Stimulated activated CD4-positive, alpha-beta T cell treated with anti-CD3 and anti-CD28 coated beads, Interleukin-15, amount 100 ng/mL, for 24 hours (primary cell): ENCODE data around the gene ST7.

Source experiments
- DNase-seq: peaks from one replicate; pipeline ENCODE4 v3.0.0-alpha.2; 2020

The ST7 gene

DNA sequence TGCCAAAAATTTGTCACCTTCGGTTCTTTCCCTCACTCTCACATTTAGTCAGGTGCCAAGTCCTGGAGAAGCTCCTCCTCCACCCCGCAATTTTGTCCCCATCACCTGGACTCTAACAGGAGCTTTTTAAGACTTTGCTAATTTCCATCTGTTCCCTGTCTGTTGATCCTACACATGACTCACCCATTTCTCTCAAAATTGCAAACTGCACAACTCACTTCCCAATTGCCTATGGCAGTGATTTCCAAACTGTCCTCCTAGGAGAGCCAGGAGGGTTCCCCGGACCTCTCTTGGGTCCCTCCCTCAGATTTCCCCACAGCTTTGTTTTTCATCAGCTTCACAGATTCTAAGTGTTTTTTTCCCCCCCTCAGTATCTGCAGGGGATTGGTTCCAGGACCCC is 249.2 kb downstream of the ST7 start:
- DNase-seq: no peak

DNA sequence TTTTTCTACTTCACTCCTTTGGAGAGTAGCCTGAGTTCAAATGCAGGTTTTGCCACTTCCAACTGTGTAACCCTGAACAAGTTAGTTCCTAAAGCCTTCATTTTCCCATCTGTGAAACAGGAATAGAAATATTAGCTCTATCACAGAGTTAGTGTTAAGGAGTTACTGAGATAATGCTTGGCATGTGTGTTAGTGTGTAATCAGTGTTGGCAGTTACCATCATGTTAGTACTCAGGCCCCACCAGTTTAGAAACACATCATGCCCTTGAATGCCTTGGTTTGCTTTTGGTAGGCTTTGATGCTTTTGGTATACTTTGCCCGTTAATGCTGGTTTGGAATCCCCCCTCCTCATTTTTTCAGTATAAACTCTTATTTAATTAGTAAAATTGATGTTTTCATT is 249.9 kb downstream of the ST7 start:
- no peak for DNase-seq

DNA sequence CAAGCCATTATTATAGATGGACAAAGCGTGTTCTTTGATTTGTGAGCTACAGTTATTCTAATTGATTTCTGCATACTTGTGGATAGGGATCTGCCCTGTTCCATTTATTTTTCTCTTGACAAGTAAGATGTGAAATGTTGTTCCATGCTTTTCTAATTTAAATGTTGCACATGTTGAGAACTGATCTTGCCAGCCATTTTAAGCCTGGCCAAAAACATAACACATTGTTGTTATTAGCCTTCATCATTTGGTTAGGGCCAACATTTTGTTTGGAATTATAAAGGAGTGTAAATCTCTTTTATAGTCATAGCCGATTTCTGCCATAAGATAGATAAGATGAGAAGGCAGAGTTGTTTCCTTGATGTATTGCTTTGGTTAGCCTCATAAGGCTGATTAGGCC is 252.6 kb downstream of the ST7 start:
- no peak for DNase-seq

- no peak for DNase-seq
Observed at GRCh38 chr7:117208257-117208656, 255.0 kb downstream of the ST7 start.

DNA sequence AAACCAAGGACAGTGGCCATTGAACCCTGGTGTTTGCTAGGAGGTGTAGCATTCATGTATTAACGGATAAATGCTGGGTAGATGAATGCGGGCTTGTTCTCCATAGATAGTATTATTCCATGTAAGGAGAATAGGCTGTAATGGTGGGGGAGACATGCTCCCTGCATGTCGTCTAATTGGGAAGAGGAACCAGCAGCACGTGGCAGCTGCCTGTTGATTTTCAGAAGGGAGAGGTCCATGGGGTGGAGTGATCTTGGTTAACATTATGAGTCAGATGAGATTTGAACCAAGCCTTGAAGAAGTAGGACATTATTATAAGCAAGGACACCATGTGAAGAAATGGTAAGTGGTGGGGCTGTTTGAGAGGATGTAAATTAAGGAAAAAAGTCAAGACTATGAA is 257.1 kb downstream of the ST7 start:
- no peak for DNase-seq

- no peak for DNase-seq
Observed at GRCh38 chr7:117210908-117211307, 257.6 kb downstream of the ST7 start.

DNA sequence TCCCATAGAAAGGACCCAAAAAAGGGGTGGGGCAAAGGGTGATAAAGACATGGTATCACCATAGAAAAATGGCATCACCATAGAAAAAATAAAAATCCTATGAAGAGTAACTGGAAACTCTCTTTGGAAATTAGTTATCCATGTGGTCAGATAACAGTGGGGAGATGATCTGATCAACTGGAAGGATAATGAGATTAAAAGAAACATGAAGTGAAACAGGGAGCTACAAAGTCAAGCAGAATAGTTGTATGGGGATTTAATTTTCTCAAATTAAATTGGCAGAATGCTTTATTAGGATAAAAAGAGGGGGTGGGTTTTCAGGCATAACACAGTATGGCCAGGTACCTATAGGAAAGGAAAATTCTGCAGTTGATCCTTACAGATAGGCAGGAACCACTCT is 258.3 kb downstream of the ST7 start:
- no peak for DNase-seq

GRCh38 chr7:117212969-117213877 is 259.9 kb downstream of the ST7 start:
- DNase-seq: peak; percentile 60

- no peak for DNase-seq
Observed at GRCh38 chr7:117216010-117216409, 262.7 kb downstream of the ST7 start.

GRCh38 chr7:117216436-117217069 is 263.3 kb downstream of the ST7 start:
- DNase-seq: no peak

GRCh38 chr7:117217106-117218035 is 264.1 kb downstream of the ST7 start:
- no peak for DNase-seq

DNA sequence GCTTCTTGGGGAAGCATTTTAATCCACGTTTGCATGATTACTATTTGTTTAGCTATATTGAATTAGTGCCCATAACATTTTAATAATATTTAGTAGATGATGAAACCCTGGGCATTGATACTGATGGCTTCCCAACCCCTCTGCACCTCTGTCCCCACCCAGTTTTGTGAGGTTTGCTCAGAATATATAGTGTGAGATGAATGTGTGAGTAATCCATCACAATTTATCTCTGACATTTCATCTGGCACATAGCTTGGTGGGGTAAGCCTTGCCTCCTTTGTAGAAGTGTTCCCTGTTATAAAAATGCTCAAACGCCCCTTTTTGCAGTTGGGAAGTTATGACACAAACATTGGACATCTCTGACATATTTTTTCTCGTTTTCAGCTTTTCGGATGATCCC is 265.4 kb downstream of the ST7 start:
- no peak for DNase-seq

GRCh38 chr7:117219485-117219884 is 266.2 kb downstream of the ST7 start:
- no peak for DNase-seq

GRCh38 chr7:117220836-117221235 is 267.5 kb downstream of the ST7 start:
- no peak for DNase-seq

- no peak for DNase-seq
Observed at GRCh38 chr7:117225536-117225935, 272.2 kb downstream of the ST7 start.

GRCh38 chr7:117227091-117227490 is 273.8 kb downstream of the ST7 start:
- DNase-seq: no peak

- DNase-seq: no peak
Observed at GRCh38 chr7:117229350-117229749, 276.0 kb downstream of the ST7 start.

- DNase-seq: no peak
Observed at GRCh38 chr7:117230276-117231046, 277.2 kb downstream of the ST7 start.

DNA sequence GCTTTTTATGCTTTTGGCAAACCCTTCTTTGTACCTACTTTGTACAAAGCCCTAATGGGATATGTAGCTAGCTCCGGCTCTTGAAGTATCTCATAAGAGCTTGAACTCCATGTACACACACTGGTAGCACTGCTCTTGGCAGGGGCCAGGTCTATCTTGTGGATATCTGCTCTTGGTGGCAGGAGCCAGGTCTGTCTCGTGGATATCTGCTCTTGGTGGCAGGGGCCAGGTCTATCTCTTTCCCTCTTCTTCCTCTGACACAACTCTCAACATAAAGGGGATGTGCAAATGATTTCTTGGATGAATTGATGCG is 277.7 kb downstream of the ST7 start:
- DNase-seq: no peak

DNA sequence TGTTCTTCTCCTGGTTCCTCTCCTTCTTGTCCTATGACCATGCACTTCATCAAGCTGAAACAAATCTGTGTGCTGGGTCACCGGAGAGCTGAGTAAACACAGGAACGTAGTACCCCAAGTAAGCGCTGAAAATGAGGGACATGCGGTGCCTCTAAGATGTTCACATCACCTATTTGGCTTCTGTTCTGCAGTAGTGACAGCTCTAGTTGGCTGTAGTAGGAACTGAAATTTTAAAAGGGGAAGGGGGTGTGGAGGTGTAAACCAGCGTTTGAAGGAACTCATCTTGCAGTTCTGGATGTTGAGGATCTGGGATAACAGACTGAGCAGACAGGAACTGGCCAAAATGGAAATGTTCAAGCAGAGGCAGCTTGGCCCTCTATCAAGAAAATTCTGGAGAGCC is 284.3 kb downstream of the ST7 start:
- DNase-seq: no peak

DNA sequence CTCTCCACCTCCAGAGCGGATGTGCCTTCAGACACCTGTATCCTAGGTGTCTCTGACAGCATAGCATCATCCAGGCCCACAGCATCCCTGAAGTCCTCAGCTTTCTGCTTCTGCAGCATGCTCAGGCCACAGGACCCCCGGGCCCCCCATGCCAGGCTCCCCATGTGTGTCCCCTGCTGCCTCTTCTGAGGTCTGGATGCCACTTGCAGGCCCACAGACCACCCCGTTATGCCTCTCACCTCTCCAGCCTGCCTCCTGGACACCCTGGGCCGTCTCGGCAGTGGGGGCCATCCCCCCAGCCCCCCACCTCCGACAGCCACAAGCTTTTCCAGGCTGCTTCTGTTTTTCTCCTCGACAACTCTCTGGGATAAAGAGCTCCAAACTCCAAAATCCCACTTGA is 285.2 kb downstream of the ST7 start:
- DNase-seq: no peak

GRCh38 chr7:117238937-117239336 is 285.6 kb downstream of the ST7 start:
- no peak for DNase-seq

DNA sequence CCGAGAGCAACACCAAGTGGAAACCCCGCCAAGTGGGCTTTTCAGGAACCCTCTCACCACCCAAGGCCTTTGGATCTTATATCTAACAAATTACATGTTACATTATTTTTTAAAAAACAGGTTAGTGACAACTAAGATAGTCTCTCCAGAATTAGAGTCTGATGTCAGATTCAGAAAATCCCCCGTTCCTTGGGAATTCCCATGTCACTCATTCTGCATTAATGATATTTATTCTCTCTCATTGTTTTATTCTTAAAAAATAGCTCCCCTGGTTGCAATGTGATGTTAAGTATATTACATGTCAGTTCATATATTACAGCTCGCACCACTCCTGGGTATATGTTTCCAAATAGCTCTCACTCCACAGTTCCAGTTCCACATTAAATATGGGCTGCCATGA is 287.8 kb downstream of the ST7 start:
- DNase-seq: no peak
